Measurements from ENCODE around the gene CADM2.
"Not testable (repeated sequence)": the region's sequence is repeated elsewhere in the genome, so short reads cannot be mapped to it uniquely, and the experiment has no call there.

Gene CADM2

GRCh38 chr3:85960793-85961192, 1002.0 kb downstream of the CADM2 start (continued):
- TF ChIP-seq ELK4 (IDR thresholded peaks at IDR 0.05; ENCODE audit: borderline replicate concordance, low read depth, low read length), result no peak
- no peak for TF ChIP-seq REPIN1 (tag by site-specific recombination; IDR thresholded peaks at IDR 0.05; ENCODE audit: low read depth)

GRCh38 chr3:85977615-85978338, 1019.0 kb downstream of the CADM2 start:
- Histone ChIP-seq H3K27ac (ENCODE audit: extremely low read depth, low read depth, low read length) (no peak overlapping the region), H3K4me3 (ENCODE audit: low read depth, low read length) (no peak overlapping the region), H3K36me3 (ENCODE audit: control insufficient read depth in 2 of 2, insufficient read depth in 1 of 2, low read length in 2 of 2) (no peaks in the 10 kb centered on the region), H3K4me1 (ENCODE audit: control insufficient read depth, insufficient read depth, low read length) (no peaks in the 10 kb centered on the region), H3K9me3 (ENCODE audit: control insufficient read depth, insufficient read depth, low read depth, low read length) (no peaks in the 10 kb centered on the region)
- ChIA-PET CTCF (no interaction called here), POLR2A (no interaction called here)
- TF ChIP-seq ZNF776 (tag by site-specific recombination; IDR thresholded peaks at IDR 0.05; ENCODE audit: borderline replicate concordance), result no peak
- no peak for TF ChIP-seq SETDB1 (IDR thresholded peaks at IDR 0.05; ENCODE audit: insufficient read length, low read length)
- no peak for TF ChIP-seq ZBTB48 (tag by site-specific recombination; IDR thresholded peaks at IDR 0.05)
- TF ChIP-seq ZNF639 (tag by site-specific recombination; IDR thresholded peaks at IDR 0.05), result no peak
- TF ChIP-seq ZNF692 (tag by site-specific recombination; IDR thresholded peaks at IDR 0.05), result no peak

GRCh38 chr3:85979034-85979433, 1020.2 kb downstream of the CADM2 start:
- no peak for TF ChIP-seq ZNF138 (tag by site-specific recombination; IDR thresholded peaks at IDR 0.05; ENCODE audit: borderline replicate concordance)
- TF ChIP-seq GLIS1 (tag by site-specific recombination; IDR thresholded peaks at IDR 0.05), result no peak
- no peak for TF ChIP-seq ZNF37A (tag by site-specific recombination; IDR thresholded peaks at IDR 0.05)
- TF ChIP-seq KLF8 (tag by site-specific recombination; IDR thresholded peaks at IDR 0.05), result no peak
- Histone ChIP-seq H3K4me1 (ENCODE audit: control insufficient read depth, insufficient read depth, low read length) (no peaks in the 10 kb centered on the region), H3K9me3 (ENCODE audit: control insufficient read depth, insufficient read depth, low read depth, low read length) (no peaks in the 10 kb centered on the region), H3K4me3 (ENCODE audit: low read depth, low read length) (no peak overlapping the region), H3K27ac (ENCODE audit: extremely low read depth, low read depth, low read length) (no peak overlapping the region), H3K36me3 (ENCODE audit: control insufficient read depth in 2 of 2, insufficient read depth in 1 of 2, low read length in 2 of 2) (no peaks in the 10 kb centered on the region)
- ChIA-PET CTCF (no interaction called here), POLR2A (no interaction called here)

GRCh38 chr3:85989581-85989980, 1030.8 kb downstream of the CADM2 start:
- CTCF ChIA-PET; H3K9me3 ChIP-seq (ENCODE audit: control insufficient read depth, insufficient read depth, low read depth, low read length); H3K36me3 ChIP-seq (ENCODE audit: control insufficient read depth in 2 of 2, insufficient read depth in 1 of 2, low read length in 2 of 2); H3K4me1 ChIP-seq (ENCODE audit: control insufficient read depth, insufficient read depth, low read length); POLR2A ChIA-PET; H3K4me3 ChIP-seq (ENCODE audit: low read depth, low read length); H3K27ac ChIP-seq (ENCODE audit: extremely low read depth, low read depth, low read length): not testable (repeated sequence)

GRCh38 chr3:86029590-86029989, 1070.8 kb downstream of the CADM2 start:
- CTCF ChIA-PET, result no interaction called here
- no peaks in the 10 kb centered on the region for H3K36me3 ChIP-seq (ENCODE audit: control insufficient read depth in 2 of 2, insufficient read depth in 1 of 2, low read length in 2 of 2)
- no peak overlapping the region for H3K4me3 ChIP-seq (ENCODE audit: low read depth, low read length)
- no peaks in the 10 kb centered on the region for H3K4me1 ChIP-seq (ENCODE audit: control insufficient read depth, insufficient read depth, low read length)
- POLR2A ChIA-PET, result no interaction called here
- no peaks in the 10 kb centered on the region for H3K9me3 ChIP-seq (ENCODE audit: control insufficient read depth, insufficient read depth, low read depth, low read length)
- H3K27ac ChIP-seq (ENCODE audit: extremely low read depth, low read depth, low read length), result no peak overlapping the region
- TF ChIP-seq ZNF777 (tag by site-specific recombination; IDR thresholded peaks at IDR 0.05; ENCODE audit: borderline replicate concordance) (no peak), ZNF148 (tag by site-specific recombination; IDR thresholded peaks at IDR 0.05; ENCODE audit: borderline replicate concordance) (no peak), GLI4 (tag by site-specific recombination; IDR thresholded peaks at IDR 0.05) (no peak), ZNF280C (tag by site-specific recombination; IDR thresholded peaks at IDR 0.05) (no peak)
